ENCODE results near the gene CHAF1A.

Gene CHAF1A

DNA sequence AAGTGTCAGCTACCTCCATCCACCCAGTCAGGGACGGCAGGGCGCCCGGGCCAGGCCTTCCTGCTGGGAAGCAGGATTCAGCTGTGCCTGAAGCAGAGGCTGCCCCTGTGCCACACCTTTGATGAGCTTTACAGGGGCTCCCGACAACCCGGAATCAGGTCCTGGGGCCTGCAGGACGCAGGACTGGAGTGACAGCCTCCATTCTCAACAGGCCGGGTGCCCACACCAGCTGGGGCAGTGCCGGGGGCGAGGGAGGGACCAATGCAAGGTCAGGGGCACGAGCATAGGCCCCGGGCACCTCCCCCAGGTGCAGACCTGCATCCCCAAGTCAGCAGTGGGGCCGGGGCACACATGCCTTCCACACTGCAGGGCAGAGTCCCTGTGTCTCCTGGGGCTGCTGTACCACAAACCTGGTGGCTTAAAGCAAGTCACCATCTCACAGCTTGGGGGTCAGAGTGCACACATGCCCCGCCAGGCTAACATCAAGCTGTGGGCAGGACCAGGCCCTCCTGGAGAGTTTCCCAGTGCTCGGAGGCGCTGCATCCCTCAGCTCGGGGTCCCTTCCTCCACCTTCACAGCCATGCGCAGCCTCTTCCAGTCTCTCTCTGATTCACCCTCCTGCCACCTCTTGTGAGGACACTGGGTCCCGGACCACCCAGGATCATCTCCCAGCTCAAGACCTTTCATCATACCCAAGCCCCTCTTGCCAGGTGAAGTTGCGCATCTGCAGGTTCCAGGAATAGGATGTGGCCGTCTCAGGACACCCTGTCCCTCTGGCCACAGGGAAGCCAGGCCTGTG is 41.7 kb downstream of the CHAF1A start:
- no peak for DNase-seq

DNA sequence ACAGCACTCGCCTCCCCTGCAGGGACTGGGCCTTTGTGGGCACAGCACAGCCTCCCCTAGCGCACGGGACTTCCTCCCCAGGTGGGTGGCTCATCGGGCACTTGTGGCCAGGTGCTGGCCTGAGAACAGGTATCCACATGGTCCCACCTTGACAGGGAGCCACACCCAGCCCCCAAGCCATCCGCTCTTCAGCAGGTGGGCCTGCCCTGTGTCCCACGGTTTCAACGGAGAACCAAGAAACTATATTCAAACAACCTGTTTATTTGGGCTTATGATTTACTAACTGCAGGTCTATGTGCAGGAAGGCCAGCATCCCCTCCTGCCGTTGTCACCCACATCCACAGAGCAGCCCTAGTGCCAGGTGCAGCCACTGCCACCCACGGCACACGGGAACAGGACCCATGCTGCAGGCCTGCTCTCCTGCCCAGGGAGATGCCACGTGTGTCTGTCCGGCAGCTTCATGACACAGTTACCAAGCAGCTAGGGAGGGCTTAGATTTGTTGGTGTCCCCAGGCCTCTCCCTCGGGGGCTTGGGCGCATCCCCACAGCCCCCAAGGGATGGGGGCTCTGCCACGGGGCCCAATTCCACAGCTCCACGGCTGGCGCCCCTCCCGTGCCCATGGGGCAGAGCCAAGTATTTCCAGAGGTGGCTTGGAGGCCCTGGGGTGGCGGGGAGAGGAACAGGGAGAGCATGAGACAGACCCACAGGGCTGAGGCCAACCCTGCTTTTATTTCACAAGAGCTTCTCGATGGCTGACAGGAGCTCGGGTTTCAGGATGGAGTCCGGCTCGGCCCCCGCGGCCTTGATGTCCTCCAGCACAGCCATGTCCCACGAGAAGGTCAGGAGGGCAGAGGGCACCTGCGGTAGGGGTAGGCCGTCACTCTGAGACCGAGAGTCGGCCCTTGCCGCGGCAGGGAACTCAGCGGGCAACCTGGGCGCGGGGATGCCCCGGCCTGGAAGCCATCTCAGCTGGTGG is 42.6 kb downstream of the CHAF1A start:
- DNase-seq, result no peak

DNA sequence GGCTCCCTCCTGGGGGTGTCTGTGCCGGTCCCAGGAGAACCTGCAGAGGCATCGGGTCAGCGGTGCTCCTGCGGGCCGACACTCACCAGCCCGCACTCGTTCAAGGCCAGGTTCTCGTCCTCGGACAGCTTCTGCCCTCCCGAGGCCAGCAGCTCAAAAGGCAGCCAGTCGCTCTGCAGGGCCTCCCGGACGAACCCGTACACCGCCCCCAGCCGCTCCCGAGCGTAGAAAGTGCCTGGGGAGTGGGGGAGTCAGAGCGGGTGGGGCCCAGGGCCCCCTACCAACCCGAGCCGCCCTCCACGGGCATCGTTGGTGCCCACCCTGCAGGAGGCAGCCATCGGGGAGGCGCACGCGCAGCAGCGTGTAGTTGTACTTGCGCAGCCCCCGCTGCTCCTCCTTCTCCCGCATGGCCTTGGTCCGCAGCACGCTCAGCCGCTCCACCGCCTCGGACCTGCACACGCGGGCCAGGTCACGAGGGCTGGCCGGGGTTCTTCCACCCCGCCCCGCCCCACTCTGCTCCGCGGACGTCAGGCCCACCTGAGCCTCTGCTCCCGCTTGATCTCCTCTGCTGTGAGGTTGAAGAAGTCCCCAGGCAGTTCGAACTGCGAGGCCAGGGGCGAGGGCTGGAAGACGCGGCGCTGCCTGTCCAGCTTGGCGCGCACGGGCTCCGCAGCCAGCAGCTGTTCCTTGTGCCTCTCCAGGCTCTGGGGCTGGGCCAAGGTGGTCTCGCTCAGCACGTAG is 43.7 kb downstream of the CHAF1A start:
- no peak for DNase-seq

DNA sequence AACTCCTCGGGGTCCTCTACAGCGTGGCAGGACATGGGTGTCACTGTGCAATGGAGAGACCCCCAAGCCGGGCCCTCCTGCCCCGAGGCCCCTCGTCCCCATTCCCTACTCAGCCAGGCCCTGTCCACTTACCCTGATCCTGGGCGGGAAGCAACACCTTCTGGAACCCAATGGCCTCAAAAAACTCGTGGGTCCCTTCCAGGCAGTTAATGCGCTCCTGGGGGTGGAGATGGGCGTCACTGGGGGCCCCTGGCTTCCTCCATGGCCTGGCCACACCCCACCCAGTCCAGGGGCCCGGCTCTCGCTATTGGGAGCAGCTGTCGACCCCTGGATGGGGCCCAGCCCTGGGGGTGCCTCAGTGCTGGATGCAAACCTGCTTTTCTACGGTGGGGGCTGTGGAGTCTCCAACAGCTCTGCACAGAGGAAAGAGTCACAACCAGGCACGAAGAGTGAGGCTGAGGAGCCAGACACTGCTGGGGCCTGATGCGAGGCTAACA is 44.3 kb downstream of the CHAF1A start:
- no peak for DNase-seq

DNA sequence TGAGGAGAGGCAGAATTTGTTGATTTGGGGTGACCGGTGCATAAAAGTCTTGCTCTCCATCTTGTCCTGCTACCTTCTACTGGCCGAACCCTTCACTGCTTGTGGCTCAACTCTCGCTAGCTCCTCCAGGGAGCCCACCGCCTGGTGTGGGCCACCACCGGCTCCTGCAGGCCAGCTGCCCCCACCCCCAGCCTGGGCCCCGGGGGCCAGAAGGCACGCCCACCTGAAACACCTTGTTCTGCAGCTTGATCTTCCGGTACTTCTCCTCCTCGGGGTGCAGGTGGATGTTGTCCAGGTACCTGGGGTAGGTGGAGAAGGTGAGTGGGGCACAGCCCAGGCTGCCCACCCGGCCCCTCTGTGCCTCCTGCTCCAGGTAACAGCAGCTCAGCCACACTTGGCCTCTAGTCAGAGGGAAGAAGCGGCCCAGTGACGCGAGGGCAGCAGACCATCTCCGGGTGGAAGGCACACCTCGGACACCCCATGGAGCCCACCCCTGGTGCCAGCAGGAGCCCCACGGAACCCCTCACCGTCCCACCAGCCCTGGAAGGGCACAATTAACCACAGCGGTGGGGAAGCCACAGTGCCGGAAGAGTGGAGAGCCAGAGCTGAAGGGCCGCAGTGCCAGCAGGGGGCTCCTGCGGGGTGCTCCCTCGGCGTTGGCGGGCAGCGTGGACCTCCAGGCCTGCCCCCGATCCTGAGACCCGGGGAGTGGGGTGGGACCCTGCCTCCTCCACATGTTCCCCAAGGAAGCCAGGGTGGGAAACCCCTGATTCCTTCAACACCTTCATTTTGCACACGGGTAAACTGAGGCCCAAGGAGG is 45.1 kb downstream of the CHAF1A start:
- no peak for DNase-seq

DNA sequence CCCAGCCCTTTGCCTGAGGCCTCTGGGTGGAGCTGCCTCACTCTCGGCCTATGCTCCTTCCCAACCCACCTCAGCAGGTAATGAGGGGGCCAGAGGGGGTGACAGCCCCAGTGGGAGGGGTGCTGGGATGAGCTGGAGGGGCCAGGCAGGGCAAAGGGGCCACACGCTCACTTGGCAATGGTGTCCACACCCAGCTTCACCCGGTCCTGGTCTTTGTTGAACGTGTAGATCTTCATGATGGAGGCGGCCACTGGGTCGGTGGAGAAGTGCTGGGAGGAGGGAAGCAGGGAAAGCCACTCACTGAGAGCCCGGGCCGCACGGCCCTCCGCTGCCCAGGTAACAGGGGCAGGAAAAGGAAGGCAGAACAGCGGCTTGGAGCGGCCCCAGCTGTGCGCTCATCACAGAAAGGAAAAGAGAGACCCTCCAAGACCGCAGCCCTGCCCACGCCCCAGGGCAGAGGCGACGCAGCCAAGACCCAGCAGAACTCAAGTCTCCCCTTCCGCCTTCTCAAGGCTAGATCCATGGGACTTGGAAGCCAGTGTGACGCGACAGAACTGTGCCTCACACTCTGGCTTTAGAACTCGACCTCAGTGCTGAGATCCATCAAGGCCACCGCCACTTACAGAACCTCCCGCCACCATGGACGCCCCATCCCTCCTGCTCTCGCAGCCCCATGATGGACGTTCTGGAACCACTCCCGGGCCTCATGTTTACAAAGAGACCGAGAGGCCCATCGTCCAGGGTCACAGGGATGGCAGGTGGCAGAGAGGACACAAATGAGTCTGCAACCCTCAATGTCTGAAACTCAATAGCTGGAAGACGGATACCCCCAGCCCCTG is 45.9 kb downstream of the CHAF1A start:
- DNase-seq, result no peak

DNA sequence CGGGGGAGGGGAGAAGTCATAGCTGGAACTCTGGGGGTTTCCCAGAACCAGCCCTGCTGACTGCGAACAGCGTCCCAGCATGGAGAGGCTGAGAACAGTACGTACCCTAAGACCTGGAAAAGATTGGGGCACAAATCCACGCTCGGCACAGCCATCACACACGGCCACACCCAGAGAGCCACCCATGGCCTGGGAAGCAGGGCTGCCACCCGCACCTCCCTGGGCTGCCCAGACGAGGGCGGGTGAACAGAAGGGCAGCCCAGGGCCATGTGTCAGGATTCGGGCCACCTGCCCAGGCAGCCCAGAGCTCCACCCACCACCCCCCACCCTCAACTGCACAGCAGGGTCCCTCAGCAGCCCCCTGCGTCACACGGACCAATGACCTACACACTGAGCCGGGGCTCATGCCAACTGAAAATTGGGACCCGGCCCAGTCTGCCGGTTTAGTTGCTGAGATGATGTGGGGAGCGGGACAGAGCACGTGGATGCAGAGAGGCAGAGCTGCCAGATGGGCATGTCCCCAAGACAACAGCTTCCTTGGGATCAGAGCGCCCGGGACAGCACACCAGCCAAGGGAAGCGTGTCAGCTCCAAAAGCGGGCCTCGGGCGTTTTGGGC is 46.7 kb downstream of the CHAF1A start:
- DNase-seq, result no peak

DNA sequence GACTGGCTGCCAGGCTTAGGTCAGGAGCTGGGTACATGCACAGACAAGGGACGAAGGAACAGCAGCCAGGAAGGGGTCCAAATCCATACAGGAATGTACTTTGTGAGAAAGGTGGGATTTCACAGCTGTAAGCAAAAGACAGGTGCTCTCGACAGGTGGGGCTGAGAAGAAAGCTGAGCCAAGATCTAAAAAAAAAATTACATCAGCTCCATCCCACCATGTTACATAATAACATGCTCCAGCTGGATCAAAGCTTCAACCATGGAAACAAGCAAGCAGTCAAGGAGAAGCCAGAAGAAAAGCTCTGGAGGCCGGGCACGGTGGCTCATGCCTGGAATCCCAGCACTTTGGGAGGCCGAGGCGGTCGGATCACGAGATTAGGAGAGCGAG is 47.2 kb downstream of the CHAF1A start:
- no peak for DNase-seq

DNA sequence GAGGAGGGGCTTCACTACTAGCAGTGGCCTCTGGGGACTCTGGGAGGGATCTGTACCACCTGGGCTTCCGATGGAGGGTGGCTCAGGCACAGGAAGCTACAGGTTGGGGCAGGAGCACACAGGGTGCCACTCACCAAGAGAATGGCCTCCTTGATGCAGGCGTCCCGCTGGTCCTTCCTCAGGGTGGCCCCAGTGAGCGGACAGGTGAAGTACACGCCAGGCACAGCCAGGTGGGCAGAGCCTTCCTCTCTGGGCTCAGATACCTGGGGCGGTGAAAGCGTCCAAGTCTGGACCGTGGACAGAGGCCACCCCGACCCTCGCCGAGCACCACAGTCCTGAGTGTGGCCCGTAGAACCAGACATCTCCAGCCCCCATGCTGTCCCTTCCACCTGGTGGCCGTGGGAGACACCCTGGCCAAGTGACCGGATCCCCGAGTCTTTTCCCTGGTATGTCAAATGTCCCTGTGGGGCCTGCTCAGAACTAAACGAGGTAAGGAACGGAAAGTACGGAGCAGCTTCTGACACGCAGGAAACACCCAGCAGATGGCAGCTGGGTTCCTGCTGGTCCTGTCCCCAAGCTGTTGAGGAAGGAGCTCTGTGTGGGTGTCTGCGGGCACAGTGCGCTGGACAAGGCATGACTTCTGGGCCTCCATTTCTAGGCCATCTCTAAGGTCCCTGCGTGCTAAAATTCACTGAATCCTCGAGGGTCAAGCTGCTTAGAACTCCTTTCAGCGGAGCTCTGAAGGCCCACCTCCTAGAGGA is 50.0 kb downstream of the CHAF1A start:
- DNase-seq, result peak; percentile 37

DNA sequence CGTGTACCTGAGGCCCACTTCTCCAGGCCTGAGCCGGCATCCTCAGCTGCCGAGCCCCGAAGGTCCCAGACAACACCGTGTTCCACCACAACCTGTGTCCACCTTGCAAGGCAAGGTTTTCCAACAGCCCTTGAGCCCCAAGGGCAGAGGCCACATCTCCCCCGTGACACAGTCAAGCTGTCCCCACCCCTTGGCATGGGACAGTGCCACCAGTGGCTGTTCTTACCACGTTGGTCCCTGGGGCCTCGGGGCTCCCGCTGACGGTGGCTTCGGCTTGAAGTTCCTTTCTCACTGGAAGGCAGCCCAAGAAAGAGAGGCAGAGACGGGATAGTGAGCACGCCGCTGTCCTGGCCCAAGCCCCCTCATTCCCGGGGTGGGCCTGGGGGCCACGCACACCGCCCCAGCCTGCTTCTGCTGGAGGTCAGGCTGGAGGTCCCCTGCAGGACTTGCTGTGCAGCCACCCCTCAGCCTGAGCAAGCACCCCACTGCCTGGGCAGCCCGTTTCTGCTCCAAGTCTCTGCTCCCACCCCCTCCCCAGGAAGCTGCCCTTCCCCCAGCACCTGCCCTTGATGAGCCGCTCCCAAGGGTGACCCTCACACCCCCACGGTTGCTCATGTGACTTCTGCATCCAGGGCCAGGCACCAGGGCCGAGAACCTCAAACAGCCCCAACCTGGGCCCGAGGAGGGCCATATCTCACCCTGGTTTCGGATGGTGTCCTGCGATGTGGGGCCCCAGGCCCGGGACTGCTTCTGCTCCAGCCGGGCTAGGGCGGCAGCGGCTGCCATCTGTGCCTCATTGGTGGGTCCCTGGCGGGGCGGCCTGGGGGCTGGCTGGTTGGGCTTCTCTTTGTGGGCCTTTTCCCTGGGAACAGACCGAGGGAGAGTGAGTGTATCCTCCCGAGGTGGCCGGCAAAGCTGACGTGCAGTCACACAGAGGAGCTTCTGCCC is 51.1 kb downstream of the CHAF1A start:
- DNase-seq, result no peak

DNA sequence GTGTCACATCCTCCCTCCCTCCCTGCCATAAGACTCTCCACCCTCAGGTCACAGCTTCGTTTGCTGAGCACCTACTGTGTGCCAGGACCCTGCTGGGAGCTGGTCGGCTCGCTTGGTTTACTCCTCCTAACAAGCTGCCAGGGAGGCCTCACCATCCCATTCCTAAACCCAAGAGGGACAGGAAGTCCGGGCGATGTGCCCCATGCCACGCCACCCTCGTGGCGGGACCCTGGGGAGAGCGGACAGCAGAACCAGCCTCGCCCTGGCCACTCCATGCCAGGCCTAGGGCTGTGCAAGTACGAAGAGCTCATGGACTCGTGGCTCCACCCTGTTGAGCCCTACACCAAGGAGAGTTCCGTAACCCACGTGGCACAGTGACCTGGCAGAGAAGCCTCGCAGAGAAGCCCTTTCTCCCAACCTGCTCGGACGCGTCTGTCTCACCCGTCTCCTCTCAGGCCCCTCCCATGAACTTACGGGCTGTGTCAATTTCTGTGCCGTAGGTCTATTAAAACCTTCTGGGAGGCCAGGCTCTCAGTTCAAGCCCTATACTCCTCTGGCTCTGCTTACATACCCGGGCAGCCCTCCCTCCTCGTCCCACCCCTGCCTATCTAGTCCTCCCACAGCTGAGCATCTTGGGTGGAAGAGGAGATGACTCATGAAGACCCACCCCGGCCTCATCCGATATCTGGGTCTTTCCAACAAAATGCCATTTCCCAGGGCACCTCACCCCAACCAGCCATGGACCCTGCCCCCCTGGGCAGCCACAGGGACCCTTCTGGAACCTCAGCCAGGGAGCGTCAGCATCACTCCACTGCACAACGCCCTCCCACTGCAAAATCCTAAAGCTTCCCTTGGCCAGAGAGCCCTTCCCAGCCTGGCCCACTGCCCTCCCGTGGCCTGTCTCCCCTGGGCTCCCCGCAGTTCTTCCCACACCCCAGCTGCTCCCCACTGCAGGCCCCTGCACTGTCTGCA is 52.6 kb downstream of the CHAF1A start:
- no peak for DNase-seq

DNA sequence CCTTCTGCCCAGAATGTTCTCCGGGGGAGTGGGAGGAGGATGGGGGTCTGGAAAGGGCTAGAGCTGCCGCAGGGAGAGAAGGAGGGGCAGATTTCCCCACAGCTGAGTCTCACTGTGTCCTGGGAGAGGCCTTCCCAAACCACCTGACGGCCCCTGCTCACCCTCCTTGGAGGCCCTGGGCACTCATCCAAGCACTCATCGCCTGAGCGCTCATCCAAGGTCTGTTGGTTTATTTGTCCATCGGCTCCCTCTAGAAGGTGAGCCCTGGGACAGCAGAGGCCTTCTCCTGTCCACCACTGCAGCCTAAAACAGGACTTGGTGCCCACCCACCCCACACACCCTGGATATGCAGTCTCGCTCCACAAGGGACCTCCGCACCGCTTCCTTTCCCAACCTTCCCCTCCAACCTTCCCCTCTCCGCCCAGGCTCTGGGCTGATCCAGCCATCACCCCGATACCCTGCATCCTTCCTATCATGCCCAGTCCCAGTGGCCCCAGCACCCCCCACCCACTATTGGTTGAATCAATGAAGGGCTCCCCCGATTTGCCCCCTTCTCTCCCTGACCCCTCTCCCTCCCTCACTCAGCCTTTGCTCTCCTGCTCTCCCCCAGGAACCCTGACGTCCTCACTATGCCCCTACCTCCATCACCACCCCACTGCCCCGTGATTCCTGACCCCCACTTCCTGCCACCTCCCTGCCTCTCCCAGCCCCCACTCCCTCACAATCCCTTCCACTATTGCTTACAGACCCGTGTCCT is 53.5 kb downstream of the CHAF1A start:
- no peak for DNase-seq

DNA sequence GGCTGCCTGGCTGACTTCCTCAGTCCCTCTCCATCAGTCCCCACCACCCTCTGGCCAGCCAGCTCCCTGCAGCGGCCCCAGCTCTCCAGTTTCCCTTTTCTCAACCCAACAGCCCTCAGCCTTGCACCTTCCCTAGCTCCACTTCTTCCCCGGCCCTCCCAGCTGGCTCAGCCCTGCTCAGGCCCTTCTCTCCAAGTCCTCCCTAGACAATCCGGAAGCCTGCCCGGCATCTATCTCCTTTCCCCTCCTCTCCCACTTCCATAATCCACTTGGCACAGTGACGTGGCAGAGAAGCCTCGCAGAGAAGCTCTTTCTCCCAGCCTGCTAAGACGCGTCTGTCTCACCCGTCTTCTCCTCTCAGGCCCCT is 54.0 kb downstream of the CHAF1A start:
- peak; percentile 59 for DNase-seq

DNA sequence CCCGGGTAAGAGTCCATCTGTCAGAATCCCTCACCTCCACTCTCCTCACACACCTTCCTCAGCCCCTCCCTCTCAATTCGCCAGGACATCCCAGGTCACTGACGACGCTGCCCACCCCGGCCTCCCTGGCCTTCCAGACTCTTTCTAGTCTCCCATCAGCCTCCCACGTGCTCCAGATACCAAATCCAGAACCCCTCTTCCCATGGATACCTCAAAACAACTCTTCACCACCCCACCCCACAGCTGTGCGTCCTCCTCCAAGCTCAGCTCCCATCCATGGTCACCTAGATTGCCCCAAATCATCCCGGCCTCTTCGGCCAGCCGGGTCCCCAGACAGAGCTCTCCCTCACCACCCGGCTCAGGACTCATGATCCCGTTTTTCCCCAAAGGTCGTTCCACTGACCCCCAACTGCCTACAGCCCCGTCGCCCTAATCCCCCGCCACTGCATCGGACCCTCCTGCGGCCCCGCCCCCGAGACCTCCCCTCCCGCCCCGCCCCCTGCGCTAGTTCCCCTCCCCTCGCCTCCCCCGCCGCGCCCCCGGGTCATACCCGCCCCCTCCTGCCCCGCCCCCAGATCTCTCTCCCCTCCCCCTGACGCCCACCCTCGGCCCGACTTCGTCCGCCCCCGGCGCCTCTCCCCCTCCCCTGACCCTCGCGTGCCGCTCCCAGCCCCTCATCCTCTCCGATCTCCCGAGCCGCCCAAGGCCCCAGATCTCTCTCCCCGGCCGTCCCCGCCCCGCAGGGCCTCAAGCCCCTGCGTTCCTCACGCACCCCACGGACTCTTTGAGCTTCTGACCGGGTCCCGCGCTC is 54.6 kb downstream of the CHAF1A start:
- no peak for DNase-seq

DNA sequence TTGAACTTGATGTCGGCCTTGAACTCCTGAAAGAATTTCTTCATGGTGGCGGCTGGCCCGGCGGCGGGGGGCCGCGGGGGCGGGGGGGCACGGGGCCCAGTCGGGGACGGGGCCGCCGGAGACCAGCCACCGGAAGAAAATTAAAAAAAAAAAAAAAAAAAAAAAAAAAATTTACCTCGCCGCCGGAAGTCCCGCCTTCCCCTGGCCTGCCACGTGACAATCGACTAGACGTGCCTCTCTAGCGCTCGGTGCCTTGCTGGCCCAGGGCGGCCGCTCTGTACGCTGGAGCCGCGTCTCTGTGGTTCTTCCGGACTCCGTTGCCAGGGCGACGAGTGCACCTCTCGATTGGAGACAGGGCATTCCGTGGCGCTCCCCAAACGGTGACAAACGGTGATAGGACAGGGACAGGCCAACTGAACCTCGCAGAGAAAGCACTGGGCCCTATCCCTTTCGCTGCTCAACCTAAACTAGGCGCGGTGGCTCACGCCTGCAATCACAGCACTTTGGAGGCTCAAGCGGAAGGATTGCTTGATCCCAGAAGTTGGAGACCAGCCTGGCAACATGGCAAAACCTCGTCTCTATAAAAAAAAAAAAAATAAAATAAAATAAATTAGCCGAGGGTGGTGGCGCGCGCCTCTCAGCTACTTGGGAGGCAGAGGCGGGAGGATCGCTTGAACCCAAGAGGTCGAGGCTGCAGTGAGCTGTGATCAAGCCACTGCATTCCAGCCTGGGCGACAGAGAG is 55.4 kb downstream of the CHAF1A start, which contains the start of gene UBXN6:
Gene UBXN6, minus strand, starts transcription at position 141 of the 742 bp plus-strand sequence. Its CDS starts 97 bp downstream, at position 44.
- DNase-seq, result peak; percentile 99

Data from MV-4-11 (cell line).